H9 (cell line): ENCODE results near the gene PQBP1. TPM values are rescaled to one million over a fixed set of nuclear protein-coding genes. Genes with fewer than 3 reads are reported as not detected.
A peak's percentile ranks its signal among the peaks of the same experiment; 100 is the strongest.

ENCODE experiments used
- DNase-seq: peaks from one replicate; pipeline ENCODE4 v3.0.0-alpha.2; 2017
- H2AFZ ChIP-seq: one replicate; pipeline ENCODE4 v1.6.1; 2013; ENCODE audit warnings: mild to moderate bottlenecking, low read length, control low read depth, moderate library complexity
- H2AK5ac ChIP-seq: 2 replicates; pipeline ENCODE4 v1.6.1; 2013; ENCODE audit warnings: low read length, control low read depth, mixed read lengths; ENCODE audit not compliant: insufficient read length
- H2BK120ac ChIP-seq: one replicate; pipeline ENCODE4 v1.6.1; 2013; ENCODE audit warnings: low read depth, mild to moderate bottlenecking, low read length, control low read depth, inconsistent platforms; ENCODE audit not compliant: poor library complexity, severe bottlenecking
- H2BK12ac ChIP-seq: 2 replicates; pipeline ENCODE4 v1.6.1; 2013; ENCODE audit warnings: low read length, control low read depth, mixed read lengths, low read depth; ENCODE audit not compliant: insufficient read length
- H2BK15ac ChIP-seq: 2 replicates; pipeline ENCODE4 v1.6.1; 2013; ENCODE audit warnings: low read depth, low read length, control low read depth
- H2BK20ac ChIP-seq: one replicate; pipeline ENCODE4 v1.6.1; 2013; ENCODE audit warnings: low read depth, mild to moderate bottlenecking, low read length, control low read depth, inconsistent platforms; ENCODE audit not compliant: poor library complexity, severe bottlenecking
- H2BK5ac ChIP-seq: 2 replicates; pipeline ENCODE4 v1.6.1; 2013; ENCODE audit warnings: low read length, control low read depth, mixed read lengths; ENCODE audit not compliant: insufficient read length
- H3K14ac ChIP-seq: 2 replicates; pipeline ENCODE4 v1.6.1; 2013; ENCODE audit warnings: low read length, control low read depth; ENCODE audit not compliant: insufficient read depth
- H3K18ac ChIP-seq: 2 replicates; pipeline ENCODE4 v1.6.1; 2013; ENCODE audit warnings: low read depth, mild to moderate bottlenecking, mixed read lengths, low read length, control low read depth; ENCODE audit not compliant: insufficient read length
- H3K23ac ChIP-seq: 2 replicates; pipeline ENCODE4 v1.6.1; 2013; ENCODE audit warnings: low read length, control low read depth, mixed read lengths, low read depth; ENCODE audit not compliant: insufficient read length
- H3K23me2 ChIP-seq: 2 replicates; pipeline ENCODE4 v1.6.1; 2013; ENCODE audit warnings: low read depth, mild to moderate bottlenecking, mixed read lengths, low read length, control low read depth; ENCODE audit not compliant: insufficient read length, poor library complexity, severe bottlenecking
- H3K27ac ChIP-seq: 2 replicates; pipeline ENCODE4 v1.5.1; 2013; ENCODE audit warnings: low read length, control low read depth, mixed read lengths, low read depth; ENCODE audit not compliant: insufficient read length
- H3K27me3 ChIP-seq: 2 replicates; pipeline ENCODE4 v1.6.1; 2013; ENCODE audit warnings: low read length, control low read depth, inconsistent platforms; ENCODE audit not compliant: insufficient read depth
- H3K4ac ChIP-seq: 2 replicates; pipeline ENCODE4 v1.6.1; 2013; ENCODE audit warnings: low read depth, mild to moderate bottlenecking, control low read depth, inconsistent platforms, low read length, moderate library complexity
- H3K4me1 ChIP-seq: 2 replicates; pipeline ENCODE4 v1.6.1; 2013; ENCODE audit warnings: low read length, control low read depth, inconsistent platforms; ENCODE audit not compliant: insufficient read depth
- H3K4me2 ChIP-seq: 2 replicates; pipeline ENCODE4 v1.6.1; 2013; ENCODE audit warnings: low read length, control low read depth, mixed read lengths; ENCODE audit not compliant: insufficient read length, insufficient read depth
- H3K56ac ChIP-seq: 2 replicates; pipeline ENCODE4 v1.6.1; 2013; ENCODE audit warnings: low read depth, mild to moderate bottlenecking, mixed read lengths, low read length, control low read depth; ENCODE audit not compliant: insufficient read length
- H3K79me1 ChIP-seq: 2 replicates; pipeline ENCODE4 v1.6.1; 2013; ENCODE audit warnings: low read depth, mild to moderate bottlenecking, moderate library complexity, low read length, control low read depth, inconsistent platforms; ENCODE audit not compliant: insufficient read depth, poor library complexity, severe bottlenecking
- H3K79me2 ChIP-seq: 2 replicates; pipeline ENCODE4 v1.6.1; 2013; ENCODE audit warnings: low read length, control low read depth, inconsistent platforms; ENCODE audit not compliant: insufficient read depth
- H3K9ac ChIP-seq: 2 replicates; pipeline ENCODE4 v1.6.1; 2013; ENCODE audit warnings: low read length, control low read depth, mixed read lengths; ENCODE audit not compliant: insufficient read length; ENCODE audit errors: extremely low read depth
- H3K9me3 ChIP-seq: one replicate; pipeline ENCODE4 v1.6.1; 2013; ENCODE audit warnings: low read depth, low read length, inconsistent platforms; ENCODE audit not compliant: control insufficient read depth
- H3T11ph ChIP-seq: one replicate; pipeline ENCODE4 v1.6.1; 2013; ENCODE audit warnings: mild to moderate bottlenecking, low read length, control low read depth, inconsistent platforms
- H4K20me1 ChIP-seq: one replicate; pipeline ENCODE4 v1.6.1; 2013; ENCODE audit not compliant: control insufficient read depth, insufficient read length, insufficient read depth
- H4K5ac ChIP-seq: 2 replicates; pipeline ENCODE4 v1.6.1; 2013; ENCODE audit warnings: low read depth, mild to moderate bottlenecking, mixed read lengths, low read length, control low read depth; ENCODE audit not compliant: insufficient read length
- H4K8ac ChIP-seq: replicated peaks from 2 replicates; pipeline ENCODE4 v1.6.1; 2013; ENCODE audit warnings: low read length, control low read depth, mixed read lengths, low read depth; ENCODE audit not compliant: insufficient read length
- H4K91ac ChIP-seq: 2 replicates; pipeline ENCODE4 v1.6.1; 2013; ENCODE audit warnings: low read depth, mild to moderate bottlenecking, moderate library complexity, mixed read lengths, low read length, control low read depth; ENCODE audit not compliant: insufficient read length
- H3K27ac Mint-ChIP-seq, 3 experiments: 2 replicates in 2 of 3; 3 replicates in 1 of 3; pipeline ENCODE4 v1.8.0; 2020 to 2021; ENCODE audit warnings: mixed read lengths in 3 of 3, mild to moderate bottlenecking in 1 of 3, moderate library complexity in 1 of 3
- H3K27me3 Mint-ChIP-seq: 2 replicates; pipeline ENCODE4 v1.8.0; 2021; ENCODE audit warnings: low read depth, mild to moderate bottlenecking, moderate library complexity, mixed read lengths
- H3K36me3 Mint-ChIP-seq, 3 experiments: 2 replicates in 2 of 3; 3 replicates in 1 of 3; pipeline ENCODE4 v1.8.0; 2020 to 2021; ENCODE audit warnings: low read depth in 3 of 3, mixed read lengths in 3 of 3; ENCODE audit not compliant: insufficient read depth in 1 of 3
- H3K4me1 Mint-ChIP-seq, 2 experiments: 2 replicates each; pipeline ENCODE4 v1.8.0; 2020; ENCODE audit warnings: mixed read lengths in 2 of 2
- H3K4me3 Mint-ChIP-seq, 2 experiments: 2 replicates in 1 of 2; 3 replicates in 1 of 2; pipeline ENCODE4 v1.8.0; 2020 to 2021; ENCODE audit warnings: mild to moderate bottlenecking in 2 of 2, mixed read lengths in 2 of 2, moderate library complexity in 1 of 2
- H3K9me3 Mint-ChIP-seq, 2 experiments: 2 replicates in 1 of 2; 3 replicates in 1 of 2; pipeline ENCODE4 v1.8.0; 2020; ENCODE audit warnings: mild to moderate bottlenecking in 2 of 2, mixed read lengths in 2 of 2, moderate library complexity in 1 of 2
- CTCF ChIP-seq: fragments of 200-600 bp; sonication (generic); conservative IDR thresholded peaks from 3 replicates; pipeline ENCODE4 v1.8.0; 2021; ENCODE audit warnings: antibody characterized with exemption, mild to moderate bottlenecking
- WGBS: extraction: QIAGEN DNeasy Blood & Tissue Kit; methylation state at CpG from one replicate; pipeline ENCODE4 v1.1.7; 2013; ENCODE audit warnings: missing lambda C conversion rate, low lambda C conversion rate, mixed read lengths; ENCODE audit not compliant: insufficient read length; ENCODE audit errors: extremely low coverage; 5-methylcytosine and 5-hydroxymethylcytosine counted together
- total RNA-seq: library from RNA; stranded (reverse); gene quantifications from 2 replicates; pipeline ENCODE4 v1.2.1, GENCODE V29; 2021

Gene PQBP1
- total RNA-seq, 1 experiment from 2014 or later: 87.9 TPM

- TF ChIP-seq CTCF: no peak
- Histone ChIP-seq H3K18ac (no peak overlapping the region), H3K27me3 (no peaks in the 10 kb centered on the region), H3K14ac (no peak overlapping the region; the same call in 1 of the 2 replicates), H3K79me2 (no peaks in the 10 kb centered on the region; the same call in 1 of the 2 replicates), H3K23me2 (peaks cover 10% of the 10 kb centered on the region), H2BK5ac (no peak overlapping the region), H3K9ac (peak overlapping the region; percentile 75), H3T11ph (no peak overlapping the region), H3K56ac (no peak overlapping the region), H2AK5ac (no peak overlapping the region), H2AFZ (no peak overlapping the region), H3K79me1 (peaks cover 3% of the 10 kb centered on the region), H4K91ac (no peak overlapping the region), H3K4ac (no peak overlapping the region), H3K4me1 (no peaks in the 10 kb centered on the region), H4K5ac (no peak overlapping the region), H2BK15ac (no peak overlapping the region; the same call in 1 of the 2 replicates), H3K27ac (peak overlapping the region; percentile 91), H3K9me3 (no peaks in the 10 kb centered on the region), H2BK120ac (no peak overlapping the region), H4K8ac (no peak overlapping the region), H4K20me1 (no peaks in the 10 kb centered on the region), H2BK20ac (no peak overlapping the region), H3K23ac (no peak overlapping the region), H3K4me2 (peak overlapping the region; percentile 79), H2BK12ac (no peak overlapping the region)
- peak overlapping the region in 2 of 3 experiments; percentile 94 to 96; a peak in 3 of 7 replicates for H3K27ac Mint-ChIP-seq
- H3K4me3 Mint-ChIP-seq: peak overlapping the region; percentile 76 to 94
- no CpG with 5 or more reads among the region's 9 CpGs for WGBS
- peaks cover 1% of the 10 kb centered on the region; the same call in 1 of the 2 replicates for H3K27me3 Mint-ChIP-seq
- peaks cover 76 to 81% of the 10 kb centered on the region in 2 experiments for H3K9me3 Mint-ChIP-seq
- no peak for DNase-seq
- peaks cover 27 to 48% (median 36%) of the 10 kb centered on the region in 3 experiments for H3K36me3 Mint-ChIP-seq
- H3K4me1 Mint-ChIP-seq: peaks cover 0 to 8% of the 10 kb centered on the region in 2 experiments; a peak in 2 of 4 replicates
These were observed 1.1 kb upstream of the PQBP1 start for GRCh38 chrX:48896611-48897011.
